Spleen (tissue), 11 donors: ENCODE data around the gene KANSL1. TPM values are rescaled to one million over a fixed set of nuclear protein-coding genes. Genes with fewer than 3 reads are reported as not detected.

Experiments
- DNase-seq: peaks from one replicate; pipeline ENCODE4 v3.0.0-alpha.2; 2020
- H3K27ac ChIP-seq, 8 donors: fragments of 200-600 bp; sonication (generic) in 7 of 8; 1 replicate in 4 of 8; 2 replicates in 4 of 8; pipeline versions ENCODE4 v1.5.0 to v1.8.0; 2016 to 2021; ENCODE audit warnings: inconsistent platforms in 4 of 8, mild to moderate bottlenecking in 4 of 8, moderate library complexity in 1 of 8
- H3K27me3 ChIP-seq, 7 donors: fragments of 200-600 bp; sonication (generic) in 6 of 7; replicated peaks in 1 of 7; 1 replicate in 4 of 7; 2 replicates in 3 of 7; pipeline versions ENCODE4 v1.5.0 to v1.8.0; 2016 to 2021; ENCODE audit warnings: inconsistent platforms in 3 of 7, mild to moderate bottlenecking in 1 of 7
- H3K36me3 ChIP-seq, 6 donors: fragments of 200-600 bp; sonication (generic) in 5 of 6; 1 replicate in 4 of 6; 2 replicates in 2 of 6; pipeline versions ENCODE4 v1.5.0 to v1.8.0; 2016 to 2021; ENCODE audit warnings: inconsistent platforms in 2 of 6
- H3K4me1 ChIP-seq, 6 donors: fragments of 200-600 bp; sonication (generic) in 5 of 6; 1 replicate in 3 of 6; 2 replicates in 3 of 6; pipeline versions ENCODE4 v1.5.0 to v1.8.0; 2016 to 2021; ENCODE audit warnings: inconsistent platforms in 3 of 6
- H3K4me3 ChIP-seq, 8 donors: fragments of 200-600 bp; sonication (generic) in 7 of 8; 1 replicate in 4 of 8; 2 replicates in 4 of 8; pipeline versions ENCODE4 v1.5.0 to v1.8.0; 2016 to 2021; ENCODE audit warnings: inconsistent platforms in 4 of 8, mild to moderate bottlenecking in 4 of 8, moderate library complexity in 2 of 8
- H3K9me3 ChIP-seq, 8 donors: fragments of 200-600 bp; sonication (generic) in 7 of 8; 1 replicate in 4 of 8; 2 replicates in 4 of 8; pipeline versions ENCODE4 v1.5.0 to v1.8.0; 2016 to 2021; ENCODE audit warnings: inconsistent platforms in 4 of 8
- CTCF ChIP-seq, 11 experiments: fragments of 200-600 bp in 7 of 11; fragments of 450-650 bp in 4 of 11; sonication (generic) in 4 of 11; IDR thresholded peaks in 8 of 11; conservative IDR thresholded peaks in 3 of 11; 1 replicate in 7 of 11; 2 replicates in 4 of 11; pipeline versions ENCODE4 v1.4.0 to v1.8.0; 2016 to 2021; ENCODE audit warnings: antibody characterized with exemption in 11 of 11, inconsistent platforms in 4 of 11, mild to moderate bottlenecking in 1 of 11
- POLR2A ChIP-seq, 3 donors: fragments of 450-650 bp; IDR thresholded peaks; one replicate each; pipeline ENCODE4 v1.5.1; 2017; ENCODE audit warnings: antibody characterized with exemption in 3 of 3, mild to moderate bottlenecking in 1 of 3
- POLR2AphosphoS5 ChIP-seq, 3 donors: sonication (generic); formaldehyde crosslinking; IDR thresholded peaks; one replicate each; pipeline ENCODE4 v1.5.1; 2017; ENCODE audit warnings: antibody characterized with exemption in 3 of 3
- WGBS, 5 donors: extraction: QIAGEN DNeasy Blood & Tissue Kit in 3 of 5; methylation state at CpG; one replicate each; pipeline versions ENCODE4 v1.1.5 to v1.1.7; 2013 to 2018; 5-methylcytosine and 5-hydroxymethylcytosine counted together
- intact Hi-C: fragments of 100-400 bp; cut with DNase I; formaldehyde crosslinking; loops from one replicate; pipeline ENCODE4 v1.15.0; 2023; ENCODE audit warnings: low total_unique reads
- polyA plus RNA-seq, 3 donors: library from polyadenylated mRNA; stranded (reverse); fragments of 200-250 nt; gene quantifications; one replicate each; pipeline ENCODE4 v1.2.1, GENCODE V29; 2013
- total RNA-seq, 7 donors: library from RNA; depleted of rRNA in 3 of 7; stranded (reverse); fragments of >200 nt in 3 of 7; fragmentation: NEBNext Ultra II Directional in 4 of 7; extraction: Animal tissue kit (Norgen Biotek cat#: 25700) in 4 of 7; gene quantifications; one replicate each; pipeline versions ENCODE4 v1.1.0 to v1.2.1, GENCODE V29; 2016 to 2021
- donor health status: healthy with polysubstance abuse.
- donor health status: DM: no; HTN: no; CAD: no; lungs with moderate emphysema.
- donor health status: DM: no; HTN: no; CAD: no.
- donor health status: Bipolar disorder and iron deficiency.
- donor health status: healthy.
- donor health status: DM: no; HTN: no; CAD: no.
- donor health status: DM: yes; HTN: yes; CAD: no.

The KANSL1 gene
- total and polyA plus RNA-seq, 10 donors: 10.9 to 173 (median 116) TPM

GRCh38 chr17:46012506-46013079 is 180.6 kb downstream of the KANSL1 start:
- Histone ChIP-seq H3K27ac (no peak overlapping the region), H3K9me3 (no peaks in the 10 kb centered on the region), H3K4me1 (no peaks in the 10 kb centered on the region), H3K36me3 (no peaks in the 10 kb centered on the region), H3K4me3 (no peak overlapping the region), H3K27me3 (peaks cover 0 to 6% (median 0%) of the 10 kb centered on the region in 7 donors)
- intact Hi-C loops: no loop called here
- TF ChIP-seq POLR2AphosphoS5 (IDR thresholded peaks at IDR 0.05): no peak
- TF ChIP-seq CTCF (IDR thresholded peaks at IDR 0.05 in 8 of 11, conservative IDR thresholded peaks at IDR 0.05 in 3 of 11): no peak
- TF ChIP-seq POLR2A (IDR thresholded peaks at IDR 0.05): no peak
- peak; percentile 59 for DNase-seq
- 79 to 81% (median 80%) methylated on average over 10 to 11 of the region's 11 CpGs for WGBS, 5 donors

DNA sequence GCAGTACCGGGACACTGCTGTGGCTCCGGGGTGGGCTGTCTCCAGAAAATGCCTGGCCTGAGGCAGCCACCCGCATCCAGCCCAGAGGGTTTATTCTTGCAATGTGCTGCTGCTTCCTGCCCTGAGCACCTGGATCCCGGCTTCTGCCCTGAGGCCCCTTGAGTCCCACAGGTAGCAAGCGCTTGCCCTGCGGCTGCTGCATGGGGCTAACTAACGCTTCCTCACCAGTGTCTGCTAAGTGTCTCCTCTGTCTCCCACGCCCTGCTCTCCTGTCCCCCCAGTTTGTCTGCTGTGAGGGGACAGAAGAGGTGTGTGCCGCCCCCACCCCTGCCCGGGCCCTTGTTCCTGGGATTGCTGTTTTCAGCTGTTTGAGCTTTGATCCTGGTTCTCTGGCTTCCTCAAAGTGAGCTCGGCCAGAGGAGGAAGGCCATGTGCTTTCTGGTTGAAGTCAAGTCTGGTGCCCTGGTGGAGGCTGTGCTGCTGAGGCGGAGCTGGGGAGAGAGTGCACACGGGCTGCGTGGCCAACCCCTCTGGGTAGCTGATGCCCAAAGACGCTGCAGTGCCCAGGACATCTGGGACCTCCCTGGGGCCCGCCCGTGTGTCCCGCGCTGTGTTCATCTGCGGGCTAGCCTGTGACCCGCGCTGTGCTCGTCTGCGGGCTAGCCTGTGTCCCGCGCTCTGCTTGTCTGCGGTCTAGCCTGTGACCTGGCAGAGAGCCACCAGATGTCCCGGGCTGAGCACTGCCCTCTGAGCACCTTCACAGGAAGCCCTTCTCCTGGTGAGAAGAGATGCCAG is 181.3 kb downstream of the KANSL1 start:
- intact Hi-C loops: no loop called here
- H3K36me3 ChIP-seq: no peaks in the 10 kb centered on the region
- no peak for TF ChIP-seq CTCF (IDR thresholded peaks at IDR 0.05 in 8 of 11, conservative IDR thresholded peaks at IDR 0.05 in 3 of 11)
- TF ChIP-seq POLR2AphosphoS5 (IDR thresholded peaks at IDR 0.05): no peak
- TF ChIP-seq POLR2A (IDR thresholded peaks at IDR 0.05): no peak
- H3K27ac ChIP-seq: no peak overlapping the region
- DNase-seq: peak; percentile 66
- H3K4me3 ChIP-seq: no peak overlapping the region
- no peaks in the 10 kb centered on the region for H3K9me3 ChIP-seq
- H3K27me3 ChIP-seq: peaks cover 0 to 6% (median 0%) of the 10 kb centered on the region in 7 donors
- H3K4me1 ChIP-seq: no peaks in the 10 kb centered on the region
- 81 to 89% (median 86%) methylated on average over 24 to 28 of the region's 28 CpGs for WGBS, 5 donors

DNA sequence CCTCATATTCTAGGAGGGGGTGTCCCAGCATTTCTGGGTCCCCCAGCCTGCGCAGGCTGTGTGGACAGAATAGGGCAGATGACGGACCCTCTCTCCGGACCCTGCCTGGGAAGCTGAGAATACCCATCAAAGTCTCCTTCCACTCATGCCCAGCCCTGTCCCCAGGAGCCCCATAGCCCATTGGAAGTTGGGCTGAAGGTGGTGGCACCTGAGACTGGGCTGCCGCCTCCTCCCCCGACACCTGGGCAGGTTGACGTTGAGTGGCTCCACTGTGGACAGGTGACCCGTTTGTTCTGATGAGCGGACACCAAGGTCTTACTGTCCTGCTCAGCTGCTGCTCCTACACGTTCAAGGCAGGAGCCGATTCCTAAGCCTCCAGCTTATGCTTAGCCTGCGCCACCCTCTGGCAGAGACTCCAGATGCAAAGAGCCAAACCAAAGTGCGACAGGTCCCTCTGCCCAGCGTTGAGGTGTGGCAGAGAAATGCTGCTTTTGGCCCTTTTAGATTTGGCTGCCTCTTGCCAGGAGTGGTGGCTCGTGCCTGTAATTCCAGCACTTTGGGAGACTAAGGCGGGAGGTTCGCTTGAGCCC is 182.5 kb downstream of the KANSL1 start:
- intact Hi-C loops: no loop called here
- WGBS, 5 donors: 82 to 87% (median 86%) methylated on average over 14 to 16 of the region's 16 CpGs
- no peaks in the 10 kb centered on the region for H3K9me3 ChIP-seq
- H3K4me3 ChIP-seq: no peak overlapping the region
- no peak overlapping the region for H3K27ac ChIP-seq
- H3K4me1 ChIP-seq: no peaks in the 10 kb centered on the region
- TF ChIP-seq POLR2AphosphoS5 (IDR thresholded peaks at IDR 0.05) (no peak), POLR2A (IDR thresholded peaks at IDR 0.05) (no peak), CTCF (IDR thresholded peaks at IDR 0.05 in 8 of 11, conservative IDR thresholded peaks at IDR 0.05 in 3 of 11) (no peak)
- H3K27me3 ChIP-seq: peaks cover 0 to 6% (median 0%) of the 10 kb centered on the region in 7 donors
- H3K36me3 ChIP-seq: no peaks in the 10 kb centered on the region
- DNase-seq: no peak
